Endometrial microvascular endothelial cells (primary cell): ENCODE data around the gene OBI1. TPM values are rescaled to one million over a fixed set of nuclear protein-coding genes. Genes with fewer than 3 reads are reported as not detected.

Experiments used
- in situ Hi-C: cut with HindIII; loops from 2 replicates; pipeline ENCODE4 v1.10.0; 2017; ENCODE audit warnings: low sequenced_read_pairs, low pct_unique_long_range_greater_than_20kb; ENCODE audit errors: inconsistent ontology term
- total RNA-seq: library from RNA; depleted of rRNA; stranded (reverse); fragments of >200 nt; gene quantifications from one replicate; pipeline ENCODE4 v1.2.3, GENCODE V29; 2015; ENCODE audit errors: inconsistent ontology term

The OBI1 gene
- total RNA-seq, 1 donor from 2014 or later, result 15.8 TPM

DNA sequence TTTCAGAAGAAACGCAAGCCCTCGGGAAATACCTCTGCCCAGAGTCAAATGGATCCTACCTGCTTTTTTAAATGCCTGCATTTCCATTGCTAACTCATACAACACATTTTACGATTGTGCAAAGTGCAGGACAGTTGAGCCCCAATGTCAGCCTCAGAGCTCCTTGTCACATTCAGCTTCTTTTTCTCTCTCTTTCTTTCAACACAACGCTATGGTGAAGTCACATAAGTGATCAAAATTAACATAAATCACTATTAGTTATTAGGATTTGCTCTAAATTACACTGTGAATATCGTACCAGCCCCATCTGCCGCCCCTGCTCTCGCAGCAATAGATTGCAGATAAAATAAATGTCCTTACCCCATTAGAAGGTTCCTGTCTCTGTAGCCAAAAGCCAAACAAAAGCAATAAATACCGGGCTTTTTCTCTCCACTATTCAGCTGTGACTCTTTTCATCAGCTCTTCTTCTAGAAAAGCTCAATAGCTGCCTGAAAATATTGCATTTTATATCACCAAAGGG is 64.4 kb downstream of the OBI1 start:
- in situ Hi-C loops, result no loop called here

DNA sequence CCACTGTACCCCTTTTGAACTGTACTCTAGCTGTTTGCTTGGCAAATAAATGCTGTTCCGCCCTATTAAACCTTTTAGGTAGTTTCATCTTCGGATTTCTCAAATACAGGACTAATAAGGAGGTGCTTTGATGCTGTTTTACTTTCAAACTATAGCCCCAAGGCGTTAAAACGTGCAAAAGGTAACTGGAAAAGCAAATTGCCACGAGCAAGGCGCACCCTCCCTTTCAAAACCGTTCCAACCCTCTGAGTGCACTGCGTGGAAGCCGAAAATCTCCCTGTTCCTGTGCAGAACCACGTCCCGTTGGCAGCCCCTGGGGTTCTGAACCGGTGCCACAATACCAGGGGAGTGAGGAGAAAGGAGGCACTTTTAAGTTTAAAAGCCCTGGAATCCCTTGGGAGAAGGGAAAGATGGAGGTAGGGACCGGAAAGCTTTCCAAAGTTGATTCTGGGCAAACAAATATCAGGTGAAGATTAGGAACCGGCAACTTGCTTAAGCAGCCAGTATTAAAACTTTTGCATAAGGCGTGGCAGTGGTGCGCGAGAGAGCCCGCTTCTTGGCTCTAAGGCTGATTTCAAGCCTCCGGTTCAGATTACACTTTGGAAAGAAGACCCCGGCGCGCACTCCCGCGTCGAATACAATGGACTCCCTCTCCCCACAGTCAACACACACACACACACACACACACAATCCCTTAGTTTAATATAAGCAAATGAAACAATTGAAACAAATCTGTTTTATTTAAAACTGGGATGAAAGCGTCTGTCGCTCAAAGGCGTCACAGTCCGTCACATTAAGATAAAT is 65.1 kb downstream of the OBI1 start:
- in situ Hi-C loops, result no loop called here

GRCh38 chr13:78593129-78593528 is 65.8 kb downstream of the OBI1 start:
- in situ Hi-C loops, result no loop called here

DNA sequence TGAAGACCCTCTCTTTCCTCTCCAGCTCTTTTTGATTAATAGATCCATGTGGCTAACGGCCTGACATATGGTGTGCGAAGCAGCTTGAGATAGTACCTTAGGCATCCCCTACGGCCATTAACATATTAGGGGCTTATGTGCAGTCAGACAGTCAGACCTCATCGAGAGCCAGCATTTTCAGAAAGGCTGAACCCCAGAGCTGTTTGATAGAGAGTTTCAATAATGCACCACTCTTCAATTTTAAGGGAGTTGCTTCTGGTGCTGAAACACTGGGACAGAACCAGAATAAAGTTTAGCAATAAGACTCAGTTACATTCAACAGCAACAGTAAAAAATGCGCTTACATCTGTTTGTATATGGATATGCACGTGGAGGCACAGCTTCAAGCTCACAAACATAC is 66.4 kb downstream of the OBI1 start:
- in situ Hi-C loops, result no loop called here

- in situ Hi-C loops, result no loop called here
Observed at GRCh38 chr13:78589206-78589605, 69.7 kb downstream of the OBI1 start.

- in situ Hi-C loops, result no loop called here
Observed at GRCh38 chr13:78587395-78587794, 71.6 kb downstream of the OBI1 start.

- in situ Hi-C loops, result no loop called here
Observed at GRCh38 chr13:78586706-78587105, 72.2 kb downstream of the OBI1 start.

GRCh38 chr13:78576261-78576660 is 82.7 kb downstream of the OBI1 start:
- in situ Hi-C loops, result no loop called here

DNA sequence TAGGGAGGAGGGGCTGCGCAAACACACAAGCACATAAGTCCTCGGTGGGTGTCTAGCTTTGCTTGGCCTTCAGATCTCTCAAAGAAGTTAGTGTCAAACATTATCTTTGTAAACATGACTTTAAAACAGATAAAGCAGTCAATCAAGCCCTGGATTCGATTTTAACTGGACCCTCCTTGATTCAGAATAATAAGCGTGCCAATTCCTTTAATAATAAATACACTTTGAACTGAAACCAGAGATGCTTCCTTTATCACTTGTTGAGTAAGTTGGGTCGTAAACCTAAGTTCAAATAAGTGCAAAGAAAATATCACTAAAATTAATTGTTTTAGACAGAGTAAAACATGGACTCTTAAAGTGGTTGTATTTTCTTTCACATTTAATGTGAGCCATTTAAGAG is 86.5 kb downstream of the OBI1 start:
- in situ Hi-C loops, result no loop called here

DNA sequence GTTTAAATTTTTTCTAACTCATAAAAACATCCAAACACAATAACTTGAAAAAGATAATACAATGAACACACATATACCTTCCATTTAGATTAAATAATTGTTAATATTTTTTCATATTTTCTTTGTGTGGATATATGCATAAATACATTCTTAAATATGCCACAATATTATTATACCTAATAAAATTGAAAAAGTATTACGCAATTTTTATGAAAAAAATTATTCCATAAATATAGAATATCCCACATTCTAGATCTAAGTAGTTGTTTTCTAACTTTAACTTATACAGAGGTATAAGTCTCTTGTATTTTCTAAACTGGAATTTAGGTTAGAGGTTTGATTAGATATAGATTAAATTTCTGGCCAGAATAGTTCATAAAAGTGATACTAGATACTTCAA is 89.9 kb downstream of the OBI1 start:
- in situ Hi-C loops, result no loop called here

DNA sequence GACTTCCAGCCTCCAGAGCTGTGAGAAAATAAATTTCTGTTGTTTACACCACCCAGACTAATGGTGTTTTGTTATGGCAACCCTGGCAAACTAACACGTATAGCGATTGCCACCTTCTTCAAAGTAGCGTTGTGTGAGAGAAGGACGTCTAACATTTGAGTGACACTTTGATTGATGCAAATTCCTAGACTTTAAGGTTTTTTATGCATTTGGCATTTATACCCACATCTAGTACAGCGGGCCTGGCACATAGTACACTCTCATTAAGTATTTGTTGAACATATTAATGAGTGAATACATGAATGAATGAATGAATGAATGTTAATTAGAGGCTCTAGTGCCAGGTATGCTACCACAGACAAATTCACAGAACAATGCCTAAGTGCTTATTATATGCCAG is 92.3 kb downstream of the OBI1 start:
- in situ Hi-C loops, result no loop called here

Other genes starting within 250 kb of the OBI1 start
- not detected for gene POU4F1, start 55.6 kb downstream of the OBI1 start, total RNA-seq